ENCODE results near the gene LYSET. TPM values are rescaled to one million over a fixed set of nuclear protein-coding genes. Genes with fewer than 3 reads are reported as not detected.

The LYSET gene
- total RNA-seq, 4 donors from 2014 or later, result 6.6 to 11.5 (median 7.1) TPM

DNA sequence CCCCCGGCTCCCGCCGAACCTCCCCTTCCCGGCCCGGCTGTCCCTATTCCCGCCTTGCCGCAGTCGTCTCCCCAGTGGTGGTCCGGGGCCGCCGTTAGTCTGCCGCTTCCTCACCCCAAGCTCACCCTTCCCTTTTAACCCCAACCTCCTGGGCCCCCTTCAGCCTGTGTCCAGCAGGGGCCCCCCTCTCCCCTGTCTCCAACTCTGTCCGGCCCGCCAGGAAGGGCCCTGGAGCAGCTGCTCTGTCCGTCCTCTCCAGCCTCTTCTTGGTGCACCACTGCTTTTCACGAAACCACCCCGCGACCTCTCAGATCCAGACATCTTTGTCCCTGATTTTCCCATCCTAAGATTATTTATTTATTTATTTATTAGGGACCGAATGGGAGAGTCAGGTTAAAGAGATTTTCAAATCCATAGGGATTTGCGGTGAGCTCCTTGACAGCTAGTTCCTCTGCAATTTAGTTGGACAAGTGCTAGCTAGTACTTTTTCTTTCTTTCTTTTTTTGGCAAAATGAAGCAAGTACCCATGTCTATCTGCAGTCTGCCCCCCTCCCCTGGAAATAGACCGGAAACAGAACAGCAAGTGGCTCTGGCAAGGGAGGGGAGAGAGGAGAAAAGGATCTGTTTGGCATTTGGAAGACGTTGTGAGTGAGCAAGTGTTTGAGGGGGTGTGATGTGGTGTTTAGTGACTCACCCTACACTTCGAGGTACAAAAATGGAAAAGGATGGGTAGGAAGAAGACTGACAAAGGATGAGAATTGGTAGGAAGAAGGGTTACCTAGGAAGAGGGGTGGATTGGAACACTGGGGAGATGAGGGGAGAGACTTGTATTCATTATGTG lies 22.6 kb downstream of the LYSET start:
- TF ChIP-seq, protein P1, sequence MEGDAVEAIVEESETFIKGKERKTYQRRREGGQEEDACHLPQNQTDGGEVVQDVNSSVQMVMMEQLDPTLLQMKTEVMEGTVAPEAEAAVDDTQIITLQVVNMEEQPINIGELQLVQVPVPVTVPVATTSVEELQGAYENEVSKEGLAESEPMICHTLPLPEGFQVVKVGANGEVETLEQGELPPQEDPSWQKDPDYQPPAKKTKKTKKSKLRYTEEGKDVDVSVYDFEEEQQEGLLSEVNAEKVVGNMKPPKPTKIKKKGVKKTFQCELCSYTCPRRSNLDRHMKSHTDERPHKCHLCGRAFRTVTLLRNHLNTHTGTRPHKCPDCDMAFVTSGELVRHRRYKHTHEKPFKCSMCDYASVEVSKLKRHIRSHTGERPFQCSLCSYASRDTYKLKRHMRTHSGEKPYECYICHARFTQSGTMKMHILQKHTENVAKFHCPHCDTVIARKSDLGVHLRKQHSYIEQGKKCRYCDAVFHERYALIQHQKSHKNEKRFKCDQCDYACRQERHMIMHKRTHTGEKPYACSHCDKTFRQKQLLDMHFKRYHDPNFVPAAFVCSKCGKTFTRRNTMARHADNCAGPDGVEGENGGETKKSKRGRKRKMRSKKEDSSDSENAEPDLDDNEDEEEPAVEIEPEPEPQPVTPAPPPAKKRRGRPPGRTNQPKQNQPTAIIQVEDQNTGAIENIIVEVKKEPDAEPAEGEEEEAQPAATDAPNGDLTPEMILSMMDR (IDR thresholded peaks at IDR 0.05), result no peak
- no peak for TF ChIP-seq EP300 (IDR thresholded peaks at IDR 0.05)
- TF ChIP-seq POLR2AphosphoS5 (IDR thresholded peaks at IDR 0.05), result no peak
- TF ChIP-seq POLR2A (IDR thresholded peaks at IDR 0.05), result no peak
- peaks cover 33% of the 10 kb centered on the region for H3K4me1 ChIP-seq
- DNase-seq (ENCODE audit: low spot score in 2 of 2), result no peak
- no peaks in the 10 kb centered on the region for H3K9me3 ChIP-seq
- peak overlapping the region; percentile 98 for H3K4me3 ChIP-seq
- H3K27me3 ChIP-seq, result no peaks in the 10 kb centered on the region
- H3K36me3 ChIP-seq, result peaks cover 15% of the 10 kb centered on the region
- under 1% methylated on average over 23 of the region's 23 CpGs for WGBS
- H3K27ac ChIP-seq, result peak overlapping the region; percentile 85

DNA sequence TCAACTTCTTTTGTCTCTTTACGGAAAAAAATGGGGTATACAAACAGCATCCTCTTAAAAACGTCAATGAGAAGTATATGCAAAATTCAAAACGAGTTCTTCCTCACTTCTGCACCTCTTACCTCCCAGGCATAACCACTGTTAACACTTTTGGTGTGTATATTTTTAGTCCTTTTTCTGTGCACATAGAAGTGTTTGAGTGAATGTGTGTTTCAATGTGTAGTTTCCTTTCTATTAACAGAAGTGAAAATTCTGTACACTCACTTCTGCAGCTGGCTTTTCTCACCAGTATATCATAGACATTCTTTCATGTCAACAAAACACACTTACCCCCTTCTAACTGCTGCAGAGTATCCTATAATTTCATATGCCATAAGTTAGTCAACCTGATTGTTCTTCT lies 27.3 kb downstream of the LYSET start:
- TF ChIP-seq EP300 (IDR thresholded peaks at IDR 0.05), result no peak
- TF ChIP-seq, protein P1 (IDR thresholded peaks at IDR 0.05), result no peak
- no peak for TF ChIP-seq POLR2AphosphoS5 (IDR thresholded peaks at IDR 0.05)
- Histone ChIP-seq H3K27me3 (no peaks in the 10 kb centered on the region), H3K9me3 (no peaks in the 10 kb centered on the region), H3K36me3 (peaks cover 62% of the 10 kb centered on the region), H3K27ac (no peak overlapping the region), H3K4me1 (peaks cover 19% of the 10 kb centered on the region), H3K4me3 (no peak overlapping the region)
- 82% methylated on average over 3 of the region's 3 CpGs for WGBS
- DNase-seq (ENCODE audit: low spot score in 2 of 2), result no peak

DNA sequence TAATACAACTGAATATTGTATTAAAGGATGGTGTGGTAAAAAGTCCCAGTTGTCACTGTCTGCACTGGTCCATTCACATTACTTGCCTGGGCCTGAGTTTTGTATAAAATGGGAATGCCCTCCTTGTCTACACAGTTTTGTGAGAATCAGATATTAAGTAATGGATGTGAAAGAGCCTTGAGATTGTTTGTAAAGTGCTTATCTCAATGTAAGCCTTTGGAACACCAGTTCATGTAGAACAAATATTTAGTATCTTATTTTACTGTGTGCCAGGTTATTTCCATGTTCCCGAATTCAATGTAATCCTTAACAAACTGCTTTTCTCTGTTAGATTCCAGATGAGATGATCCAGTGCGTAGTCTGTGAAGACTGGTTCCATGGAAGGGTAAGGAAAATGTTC lies 29.5 kb downstream of the LYSET start:
- Histone ChIP-seq H3K9me3 (no peaks in the 10 kb centered on the region), H3K36me3 (peaks cover 79% of the 10 kb centered on the region), H3K27me3 (no peaks in the 10 kb centered on the region), H3K4me3 (no peak overlapping the region), H3K4me1 (peaks cover 2% of the 10 kb centered on the region), H3K27ac (no peak overlapping the region)
- TF ChIP-seq, protein P1 (IDR thresholded peaks at IDR 0.05), result no peak
- no peak for TF ChIP-seq EP300 (IDR thresholded peaks at IDR 0.05)
- no peak for TF ChIP-seq POLR2A (IDR thresholded peaks at IDR 0.05)
- no peak for TF ChIP-seq POLR2AphosphoS5 (IDR thresholded peaks at IDR 0.05)
- DNase-seq (ENCODE audit: low spot score in 2 of 2), result no peak
- 94% methylated on average over 2 of the region's 2 CpGs for WGBS

DNA sequence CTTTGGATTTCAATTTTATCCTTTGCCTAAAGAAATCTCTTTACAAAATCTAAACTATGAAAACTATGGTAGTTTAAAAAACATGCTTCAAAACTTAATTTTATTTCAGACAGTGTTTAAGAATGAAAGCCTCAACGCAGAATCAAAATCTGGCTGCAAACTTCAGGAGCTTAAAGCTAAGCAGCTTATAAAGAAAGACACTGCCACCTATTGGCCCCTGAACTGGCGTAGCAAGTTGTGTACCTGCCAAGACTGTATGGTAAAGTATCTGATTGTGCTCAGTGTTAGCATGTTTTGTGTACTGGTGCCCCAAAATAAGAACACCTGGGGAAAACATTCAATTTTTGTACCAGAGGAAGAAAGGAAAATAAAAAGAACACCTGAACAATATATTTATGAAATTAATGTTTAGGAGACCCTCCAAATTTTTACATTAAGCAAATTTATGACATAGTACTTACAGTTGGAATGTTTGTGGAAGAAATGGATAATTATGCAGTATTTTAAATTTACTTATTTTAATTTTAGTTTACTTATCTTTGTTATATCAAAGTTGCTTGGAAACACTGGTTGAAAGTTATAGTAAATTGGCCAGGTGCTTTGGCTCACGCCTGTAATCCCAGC lies 34.1 kb downstream of the LYSET start:
- peaks cover 92% of the 10 kb centered on the region for H3K36me3 ChIP-seq
- DNase-seq (ENCODE audit: low spot score in 2 of 2), result no peak

DNA sequence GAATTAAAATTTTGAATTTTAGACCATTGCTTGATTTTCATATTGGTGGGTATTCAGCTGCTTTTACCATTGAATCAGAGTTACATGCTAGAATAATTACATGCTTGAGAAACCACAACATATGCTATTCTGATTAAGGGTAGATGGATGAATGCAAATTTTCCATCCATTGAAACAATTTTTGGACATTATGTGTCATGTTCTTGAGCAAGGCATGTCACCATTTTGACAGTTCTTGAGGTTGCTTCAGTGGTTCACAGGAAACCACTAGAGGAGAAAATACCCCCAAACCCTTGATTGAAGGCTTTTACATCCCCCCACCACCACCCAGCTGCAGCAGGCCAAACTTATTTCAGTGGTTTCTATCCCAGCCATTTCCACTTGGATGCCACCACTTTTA lies 35.4 kb downstream of the LYSET start:
- Histone ChIP-seq H3K36me3 (peaks cover 91% of the 10 kb centered on the region), H3K4me3 (no peak overlapping the region), H3K9me3 (no peaks in the 10 kb centered on the region), H3K27ac (no peak overlapping the region), H3K4me1 (no peaks in the 10 kb centered on the region), H3K27me3 (no peaks in the 10 kb centered on the region)
- no peak for DNase-seq (ENCODE audit: low spot score in 2 of 2)
- TF ChIP-seq POLR2AphosphoS5 (IDR thresholded peaks at IDR 0.05) (no peak), EP300 (IDR thresholded peaks at IDR 0.05) (no peak), POLR2A (IDR thresholded peaks at IDR 0.05) (no peak)
- TF ChIP-seq, protein P1 (IDR thresholded peaks at IDR 0.05), result no peak

More for the DNA sequence above, 34.1 kb downstream of the LYSET start:
- H3K27ac ChIP-seq, result no peak overlapping the region
- H3K9me3 ChIP-seq, result no peaks in the 10 kb centered on the region
- no peak overlapping the region for H3K4me3 ChIP-seq
- H3K4me1 ChIP-seq, result no peaks in the 10 kb centered on the region
- WGBS, result 54% methylated on average over 3 of the region's 3 CpGs
- TF ChIP-seq POLR2AphosphoS5 (IDR thresholded peaks at IDR 0.05) (no peak), EP300 (IDR thresholded peaks at IDR 0.05) (no peak)
- TF ChIP-seq, protein P1 (IDR thresholded peaks at IDR 0.05), result peak in 1 of 2 donors; percentile 52
- no peaks in the 10 kb centered on the region for H3K27me3 ChIP-seq
